Testis (tissue), 3 donors: ENCODE measurements around the gene ZNF148. TPM values are rescaled to one million over a fixed set of nuclear protein-coding genes. Genes with fewer than 3 reads are reported as not detected.
"Not testable (repeated sequence)": the region's sequence is repeated elsewhere in the genome, so short reads cannot be mapped to it uniquely, and the experiment has no call there.

Experiments
- DNase-seq: peaks from one replicate; pipeline ENCODE4 v3.0.0-alpha.2; 2019
- H3K27ac ChIP-seq, 2 donors: fragments of 200-600 bp; sonication (generic); one replicate each; pipeline ENCODE4 v1.5.1; 2019
- H3K27me3 ChIP-seq: fragments of 200-600 bp; sonication (generic); one replicate; pipeline ENCODE4 v1.5.1; 2019
- H3K36me3 ChIP-seq: fragments of 200-600 bp; sonication (generic); one replicate; pipeline ENCODE4 v1.5.1; 2017; ENCODE audit warnings: low read depth; ENCODE audit errors: missing control alignments
- H3K4me1 ChIP-seq: fragments of 200-600 bp; sonication (generic); one replicate; pipeline ENCODE4 v1.5.1; 2019
- H3K4me3 ChIP-seq, 2 donors: fragments of 200-600 bp; sonication (generic); one replicate each; pipeline ENCODE4 v1.5.1; 2017 to 2019
- H3K9me3 ChIP-seq: fragments of 200-600 bp; sonication (generic); one replicate; pipeline ENCODE4 v1.5.1; 2017
- CTCF ChIP-seq, 3 experiments: fragments of 450-650 bp in 2 of 3; fragments of 200-600 bp in 1 of 3; sonication (generic) in 1 of 3; IDR thresholded peaks; one replicate each; pipeline ENCODE4 v1.5.1; 2016 to 2019; ENCODE audit warnings: antibody characterized with exemption in 3 of 3, mild to moderate bottlenecking in 2 of 3, moderate library complexity in 1 of 3
- POLR2A ChIP-seq: fragments of 450-650 bp; IDR thresholded peaks from one replicate; pipeline ENCODE4 v1.6.1; 2017; ENCODE audit warnings: antibody characterized with exemption, mild to moderate bottlenecking, moderate library complexity
- WGBS, 2 donors: methylation state at CpG; one replicate each; pipeline ENCODE4 v1.1.5; 2018; 5-methylcytosine and 5-hydroxymethylcytosine counted together
- intact Hi-C: fragments of 100-400 bp; cut with DNase I; formaldehyde crosslinking; loops from one replicate; pipeline ENCODE4 v1.15.1; 2023; ENCODE audit warnings: low total_unique reads
- polyA plus RNA-seq: library from polyadenylated mRNA; stranded (reverse); fragments of 350-450 nt; fragmentation: Illumina TruSeq; extraction: RNeasy Lipid Tissue Mini Kit (QIAGEN cat#74804); gene quantifications from one replicate; pipeline ENCODE4 v1.2.3, GENCODE V29; 2014; ENCODE audit warnings: low read depth, low replicate concordance; ENCODE audit not compliant: insufficient read depth
- total RNA-seq, 2 donors: library from RNA; depleted of rRNA; stranded (reverse); fragments of >200 nt; gene quantifications; one replicate each; pipeline ENCODE4 v1.2.3, GENCODE V29; 2016

The ZNF148 gene
- total and polyA plus RNA-seq, 3 donors from 2014 or later, result 17.6 to 33.6 (median 29.7) TPM

GRCh38 chr3:125401402-125401801 lies 26.3 kb upstream of the ZNF148 start:
- H3K4me3 ChIP-seq, result no peak overlapping the region
- no peaks in the 10 kb centered on the region for H3K36me3 ChIP-seq
- H3K27me3 ChIP-seq, result no peaks in the 10 kb centered on the region
- H3K27ac ChIP-seq, result no peak overlapping the region
- 86 to 94% methylated on average over 1 of the region's 1 CpG for WGBS, 2 donors
- no peaks in the 10 kb centered on the region for H3K4me1 ChIP-seq
- intact Hi-C loops, result no loop called here
- no peak for TF ChIP-seq POLR2A
- TF ChIP-seq CTCF (IDR thresholded peaks at IDR 0.05), result no peak
- DNase-seq, result no peak
- no peaks in the 10 kb centered on the region for H3K9me3 ChIP-seq

GRCh38 chr3:125398952-125399351 lies 23.8 kb upstream of the ZNF148 start:
- no peak for DNase-seq
- intact Hi-C loops, result no loop called here
- Histone ChIP-seq H3K4me3 (no peak overlapping the region), H3K27me3 (no peaks in the 10 kb centered on the region), H3K4me1 (no peaks in the 10 kb centered on the region), H3K27ac (no peak overlapping the region), H3K9me3 (no peaks in the 10 kb centered on the region), H3K36me3 (no peaks in the 10 kb centered on the region)
- 44 to 47% methylated on average over 1 of the region's 1 CpG for WGBS, 2 donors
- TF ChIP-seq CTCF (IDR thresholded peaks at IDR 0.05) (no peak), POLR2A (no peak)

GRCh38 chr3:125395091-125395490 lies 20.0 kb upstream of the ZNF148 start:
- H3K27ac ChIP-seq, result no peak overlapping the region
- H3K4me1 ChIP-seq, result no peaks in the 10 kb centered on the region
- no peaks in the 10 kb centered on the region for H3K36me3 ChIP-seq
- DNase-seq, result no peak
- WGBS, 2 donors, result 94 to 95% methylated on average over 2 of the region's 2 CpGs
- intact Hi-C loops, result no loop called here
- no peaks in the 10 kb centered on the region for H3K9me3 ChIP-seq
- no peak overlapping the region for H3K4me3 ChIP-seq
- TF ChIP-seq CTCF (IDR thresholded peaks at IDR 0.05) (no peak), POLR2A (no peak)
- no peaks in the 10 kb centered on the region for H3K27me3 ChIP-seq

- H3K36me3 ChIP-seq, result no peaks in the 10 kb centered on the region
- no peaks in the 10 kb centered on the region for H3K9me3 ChIP-seq
- 85 to 86% methylated on average over 3 of the region's 3 CpGs for WGBS, 2 donors
- no peaks in the 10 kb centered on the region for H3K27me3 ChIP-seq
- intact Hi-C loops, result no loop called here
- H3K4me1 ChIP-seq, result no peaks in the 10 kb centered on the region
- no peak for DNase-seq
- H3K4me3 ChIP-seq, result no peak overlapping the region
- TF ChIP-seq CTCF (IDR thresholded peaks at IDR 0.05) (no peak), POLR2A (no peak)
- no peak overlapping the region for H3K27ac ChIP-seq
Observed at GRCh38 chr3:125394406-125394805, 19.3 kb upstream of the ZNF148 start.

GRCh38 chr3:125389282-125389681 lies 14.2 kb upstream of the ZNF148 start:
- DNase-seq, result no peak
- Histone ChIP-seq H3K4me3 (no peak overlapping the region), H3K4me1 (no peaks in the 10 kb centered on the region), H3K36me3 (no peaks in the 10 kb centered on the region), H3K27ac (no peak overlapping the region), H3K27me3 (no peaks in the 10 kb centered on the region), H3K9me3 (no peaks in the 10 kb centered on the region)
- intact Hi-C loops, result no loop called here
- TF ChIP-seq CTCF (IDR thresholded peaks at IDR 0.05), result no peak
- no peak for TF ChIP-seq POLR2A
- 75 to 82% methylated on average over 7 of the region's 7 CpGs for WGBS, 2 donors

- DNase-seq, H3K36me3 ChIP-seq, intact Hi-C loops, H3K27me3 ChIP-seq, H3K4me3 ChIP-seq, H3K4me1 ChIP-seq, H3K9me3 ChIP-seq, H3K27ac ChIP-seq: not testable (repeated sequence)
- WGBS, 2 donors, result 84 to 85% methylated on average over 5 of the region's 5 CpGs
Observed at GRCh38 chr3:125388369-125388768, 13.2 kb upstream of the ZNF148 start.
